ENCODE results near the gene SAMD10. TPM values are rescaled to one million over a fixed set of nuclear protein-coding genes. Genes with fewer than 3 reads are reported as not detected.

Gene SAMD10
- total and polyA plus RNA-seq, 2 of the 8 experiments (the other 6 are each of a cell fraction or from before 2014, with no cell fraction given), result 3.0 to 5.2 TPM

DNA sequence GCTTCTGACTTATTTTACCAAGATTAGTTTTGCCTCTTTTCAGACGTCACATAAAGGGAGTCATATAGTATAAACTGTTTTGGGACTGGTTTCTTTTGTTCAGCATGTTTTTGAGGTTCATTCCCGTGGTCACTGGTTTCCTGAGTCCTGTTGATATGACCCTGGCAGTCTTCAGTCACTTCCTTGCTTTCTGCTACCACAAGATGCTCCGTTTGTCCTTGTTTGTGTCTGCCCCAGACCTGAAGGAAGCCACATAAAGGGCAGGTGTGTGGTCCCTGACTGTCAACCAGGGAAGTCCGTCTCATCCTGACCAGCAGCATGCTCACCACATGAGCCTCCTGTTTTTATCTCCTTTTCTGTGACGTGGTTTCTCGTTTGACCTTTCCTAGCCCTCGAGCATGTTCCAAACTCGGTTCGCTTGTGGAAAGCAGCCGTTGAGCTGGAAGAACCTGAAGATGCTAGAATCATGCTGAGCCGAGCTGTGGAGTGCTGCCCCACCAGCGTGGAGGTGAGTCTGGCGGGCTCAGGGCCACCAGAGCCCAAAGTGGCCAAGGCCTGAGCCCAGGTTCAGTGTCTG lies 30.5 kb upstream of the SAMD10 start:
- Histone ChIP-seq H3K9me3 (ENCODE audit: insufficient read depth in 2 of 2, low read depth in 1 of 2, low read length in 1 of 2) (no peaks in the 10 kb centered on the region), H4K20me1 (replicated peaks in 1 of 2; ENCODE audit: control insufficient read depth in 1 of 2, insufficient read depth in 2 of 2, low read length in 2 of 2) (peaks cover 8 to 9% of the 10 kb centered on the region in 2 experiments)
- no peak for DNase-seq (ENCODE audit: low read depth in 1 of 2, low spot score in 2 of 2)
- TF ChIP-seq SIX5 (IDR thresholded peaks at IDR 0.05; ENCODE audit: low read depth, low read length) (no peak), GTF2F1 (IDR thresholded peaks at IDR 0.05; ENCODE audit: borderline replicate concordance, low read depth, low read length) (no peak), SP4 (IDR thresholded peaks at IDR 0.05; ENCODE audit: low read length) (no peak), POLR2AphosphoS5 (IDR thresholded peaks at IDR 0.05; ENCODE audit: low read depth, low read length) (no peak), ZNF274 (IDR thresholded peaks at IDR 0.05; ENCODE audit: borderline replicate concordance, extremely low read depth, low read length) (no peak), SRF (IDR thresholded peaks at IDR 0.05; ENCODE audit: low read depth, low read length) (no peak), ASH2L (IDR thresholded peaks at IDR 0.05; ENCODE audit: low read length) (no peak), JUND (IDR thresholded peaks at IDR 0.05; ENCODE audit: low read length) (no peak), TBP (IDR thresholded peaks at IDR 0.05; ENCODE audit: low read depth, low read length) (no peak), RAD21 (IDR thresholded peaks at IDR 0.05 in 1 of 2, conservative IDR thresholded peaks at IDR 0.05 in 1 of 2; ENCODE audit: low read depth in 2 of 2, low read length in 2 of 2) (no peak)
- TF ChIP-seq, protein P1, sequence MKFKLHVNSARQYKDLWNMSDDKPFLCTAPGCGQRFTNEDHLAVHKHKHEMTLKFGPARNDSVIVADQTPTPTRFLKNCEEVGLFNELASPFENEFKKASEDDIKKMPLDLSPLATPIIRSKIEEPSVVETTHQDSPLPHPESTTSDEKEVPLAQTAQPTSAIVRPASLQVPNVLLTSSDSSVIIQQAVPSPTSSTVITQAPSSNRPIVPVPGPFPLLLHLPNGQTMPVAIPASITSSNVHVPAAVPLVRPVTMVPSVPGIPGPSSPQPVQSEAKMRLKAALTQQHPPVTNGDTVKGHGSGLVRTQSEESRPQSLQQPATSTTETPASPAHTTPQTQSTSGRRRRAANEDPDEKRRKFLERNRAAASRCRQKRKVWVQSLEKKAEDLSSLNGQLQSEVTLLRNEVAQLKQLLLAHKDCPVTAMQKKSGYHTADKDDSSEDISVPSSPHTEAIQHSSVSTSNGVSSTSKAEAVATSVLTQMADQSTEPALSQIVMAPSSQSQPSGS (IDR thresholded peaks at IDR 0.05; ENCODE audit: low read length), result no peak

More for the DNA sequence above, 30.5 kb upstream of the SAMD10 start:
- Histone ChIP-seq H2BK5ac (ENCODE audit: low read depth, low read length) (no peak overlapping the region), H3K79me2 (ENCODE audit: control insufficient read depth in 1 of 2, insufficient read depth in 2 of 2, low read length in 2 of 2) (peaks cover 0 to 5% of the 10 kb centered on the region in 2 experiments; a peak in 2 of 4 replicates), H3K36me3 (ENCODE audit: control insufficient read depth in 2 of 4, insufficient read depth in 4 of 4, low read length in 3 of 4) (peaks cover 12 to 45% (median 26%) of the 10 kb centered on the region in 4 experiments; a peak in 6 of 8 replicates), H3K18ac (ENCODE audit: extremely low read depth, low read length) (no peak overlapping the region), H3K9ac (replicated peaks in 1 of 4; ENCODE audit: extremely low read depth in 1 of 4, low read depth in 3 of 4, low read length in 3 of 4) (0 out of 7 replicates have a peak overlapping the region, but pooled peaks of 1 of the 4 experiments have one; percentile 10), H2BK120ac (replicated peaks; ENCODE audit: low read depth, low read length) (no peak overlapping the region), H3K4me1 (replicated peaks in 1 of 4; ENCODE audit: control insufficient read depth in 3 of 4, insufficient read depth in 4 of 4, low read length in 3 of 4) (no peaks in the 10 kb centered on the region), H3K4ac (replicated peaks; ENCODE audit: insufficient read length, low read depth, low read length) (no peak overlapping the region), H2BK12ac (ENCODE audit: low read depth, low read length) (no peak overlapping the region), H3K79me1 (ENCODE audit: low read depth, low read length) (peaks cover 4% of the 10 kb centered on the region), H2AFZ (ENCODE audit: low read length) (no peak overlapping the region), H3K4me3 (ENCODE audit: extremely low read depth in 1 of 4, insufficient read depth in 2 of 4, low read depth in 3 of 4, low read length in 4 of 4) (no peak overlapping the region), H3K27me3 (replicated peaks in 1 of 4; ENCODE audit: control insufficient read depth in 3 of 4, extremely low read depth in 1 of 4, insufficient read depth in 3 of 4, low read length in 3 of 4) (no peaks in the 10 kb centered on the region), H3K4me2 (ENCODE audit: insufficient read depth in 1 of 2, low read depth in 2 of 2, low read length in 2 of 2) (no peak overlapping the region), H3K23me2 (ENCODE audit: low read depth, low read length) (no peaks in the 10 kb centered on the region), H3K14ac (ENCODE audit: insufficient read length) (no peak overlapping the region), H3K23ac (ENCODE audit: insufficient read length) (no peak overlapping the region), H4K91ac (replicated peaks; ENCODE audit: insufficient read length, low read length) (no peak overlapping the region), H3K56ac (replicated peaks; ENCODE audit: insufficient read length, low read depth, low read length) (no peak overlapping the region), H4K8ac (ENCODE audit: extremely low read depth, insufficient read depth, low read length) (peak overlapping the region; percentile 74; the same call in 1 of the 2 replicates), H2AK5ac (ENCODE audit: low read depth, low read length) (no peak overlapping the region), H3K27ac (ENCODE audit: low read depth, low read length) (no peak overlapping the region), H4K5ac (ENCODE audit: insufficient read length, low read depth, low read length) (no peak overlapping the region), H2BK15ac (ENCODE audit: low read length) (no peak overlapping the region), H2BK20ac (ENCODE audit: low read length) (no peak overlapping the region)
- ChIA-PET CTCF (ENCODE audit: partially characterized antibody) (interaction anchor here (0.8 kb wide), 1 partner anchor 44 kb away, joined by 3 read pairs; no protein-coding TSS in a partner anchor), POLR2A (ENCODE audit: partially characterized antibody) (interaction anchor here (0.6 to 1.1 kb wide), 3 partner anchors 9 to 36 kb away, joined by 3 to 5 read pairs (median 3); no protein-coding TSS in a partner anchor)
- 90% methylated on average over 13 of the region's 13 CpGs; no CpG with 5 or more reads in 1 of the 2 experiments for WGBS, 2 experiments (ENCODE audit: extremely low coverage in 1 of 2, insufficient coverage in 1 of 2, insufficient read length in 1 of 2, insufficient replicate concordance in 2 of 2, low coverage in 1 of 2, low lambda C conversion rate in 2 of 2, missing lambda C conversion rate in 1 of 2)
- FAIRE-seq, result no peak

Data from H1 (cell line).